HG03060 (cell line): ENCODE data around the gene CYP2E1.
"Not testable (repeated sequence)": the region's sequence is repeated elsewhere in the genome, so short reads cannot be mapped to it uniquely, and the experiment has no call there.

ENCODE experiments used
- ATAC-seq: cut with Tn5 transposase; IDR thresholded peaks from one replicate; pipeline ENCODE4 v1.9.1; 2021; ENCODE audit warnings: low read depth, moderate number of reproducible peaks; ENCODE audit not compliant: unreplicated experiment

The CYP2E1 gene

GRCh38 chr10:133568831-133569527 lies 41.8 kb downstream of the CYP2E1 start:
- ATAC-seq = not testable (repeated sequence)

GRCh38 chr10:133569801-133570200 lies 42.6 kb downstream of the CYP2E1 start:
- not testable (repeated sequence) for ATAC-seq

GRCh38 chr10:133572055-133572454 lies 44.9 kb downstream of the CYP2E1 start:
- ATAC-seq = not testable (repeated sequence)

- not testable (repeated sequence) for ATAC-seq
Measured at GRCh38 chr10:133573460-133573859, 46.3 kb downstream of the CYP2E1 start.

DNA sequence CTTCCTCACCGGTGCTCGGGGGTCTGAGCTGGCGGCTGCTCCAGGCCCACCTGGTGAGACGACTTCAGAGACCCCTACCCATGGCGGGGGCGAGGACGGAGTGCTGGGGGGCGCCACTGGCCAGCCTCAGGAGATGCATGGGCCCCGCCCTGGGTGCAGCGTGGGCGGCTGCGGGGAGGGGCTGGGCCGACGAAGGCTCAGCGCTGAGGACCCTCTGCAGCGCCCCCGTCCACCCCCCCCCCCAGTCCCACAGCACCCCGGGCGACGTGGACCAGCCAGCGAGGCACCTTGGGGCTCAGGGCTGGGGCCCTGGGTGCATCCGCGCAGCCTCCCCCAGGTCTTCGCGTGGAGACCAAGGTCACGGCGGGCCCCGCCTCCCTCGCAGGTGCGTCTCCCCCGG lies 49.9 kb downstream of the CYP2E1 start:
- not testable (repeated sequence) for ATAC-seq
